Measurements from ENCODE around the gene DLG1. TPM values are rescaled to one million over a fixed set of nuclear protein-coding genes. Genes with fewer than 3 reads are reported as not detected.

The DLG1 gene
- total RNA-seq, 1 donor, result 49.6 TPM

- H3K4me3 ChIP-seq (ENCODE audit: low read depth, low read length), result no peak overlapping the region
- no peak for TF ChIP-seq CTCF (IDR thresholded peaks at IDR 0.05; ENCODE audit: insufficient read depth, low read length)
Measured at GRCh38 chr3:197137751-197138150, 160.7 kb downstream of the DLG1 start.

GRCh38 chr3:197136744-197137143 is 161.7 kb downstream of the DLG1 start:
- TF ChIP-seq CTCF (IDR thresholded peaks at IDR 0.05; ENCODE audit: insufficient read depth, low read length), result no peak
- H3K4me3 ChIP-seq (ENCODE audit: low read depth, low read length), result no peak overlapping the region

More at GRCh38 chr3:197137751-197138150, 160.7 kb downstream of the DLG1 start:
- DNase-seq (ENCODE audit: low read depth), result no peak

GRCh38 chr3:197135212-197135611 is 163.2 kb downstream of the DLG1 start:
- no peak overlapping the region for H3K4me3 ChIP-seq (ENCODE audit: low read depth, low read length)
- TF ChIP-seq CTCF (IDR thresholded peaks at IDR 0.05; ENCODE audit: insufficient read depth, low read length), result no peak
- DNase-seq (ENCODE audit: low read depth), result peak; percentile 18

More at GRCh38 chr3:197136744-197137143, 161.7 kb downstream of the DLG1 start:
- DNase-seq (ENCODE audit: low read depth), result no peak

GRCh38 chr3:197132916-197133530 is 165.4 kb downstream of the DLG1 start:
- DNase-seq (ENCODE audit: low read depth), result no peak
- no peak for TF ChIP-seq CTCF (IDR thresholded peaks at IDR 0.05; ENCODE audit: insufficient read depth, low read length)
- no peak overlapping the region for H3K4me3 ChIP-seq (ENCODE audit: low read depth, low read length)

- no peak for TF ChIP-seq CTCF (IDR thresholded peaks at IDR 0.05; ENCODE audit: insufficient read depth, low read length)
- peak; percentile 25 for DNase-seq (ENCODE audit: low read depth)
- H3K4me3 ChIP-seq (ENCODE audit: low read depth, low read length), result no peak overlapping the region
Measured at GRCh38 chr3:197125636-197126035, 172.8 kb downstream of the DLG1 start.

- H3K4me3 ChIP-seq (ENCODE audit: low read depth, low read length), result no peak overlapping the region
- DNase-seq (ENCODE audit: low read depth), result no peak
- TF ChIP-seq CTCF (IDR thresholded peaks at IDR 0.05; ENCODE audit: insufficient read depth, low read length), result no peak
Measured at GRCh38 chr3:197124713-197125112, 173.7 kb downstream of the DLG1 start.

GRCh38 chr3:197122394-197122793 is 176.0 kb downstream of the DLG1 start:
- TF ChIP-seq CTCF (IDR thresholded peaks at IDR 0.05; ENCODE audit: insufficient read depth, low read length), result no peak
- no peak overlapping the region for H3K4me3 ChIP-seq (ENCODE audit: low read depth, low read length)
- DNase-seq (ENCODE audit: low read depth), result no peak
